ENCODE results near the gene RINL.

RINL gene

DNA sequence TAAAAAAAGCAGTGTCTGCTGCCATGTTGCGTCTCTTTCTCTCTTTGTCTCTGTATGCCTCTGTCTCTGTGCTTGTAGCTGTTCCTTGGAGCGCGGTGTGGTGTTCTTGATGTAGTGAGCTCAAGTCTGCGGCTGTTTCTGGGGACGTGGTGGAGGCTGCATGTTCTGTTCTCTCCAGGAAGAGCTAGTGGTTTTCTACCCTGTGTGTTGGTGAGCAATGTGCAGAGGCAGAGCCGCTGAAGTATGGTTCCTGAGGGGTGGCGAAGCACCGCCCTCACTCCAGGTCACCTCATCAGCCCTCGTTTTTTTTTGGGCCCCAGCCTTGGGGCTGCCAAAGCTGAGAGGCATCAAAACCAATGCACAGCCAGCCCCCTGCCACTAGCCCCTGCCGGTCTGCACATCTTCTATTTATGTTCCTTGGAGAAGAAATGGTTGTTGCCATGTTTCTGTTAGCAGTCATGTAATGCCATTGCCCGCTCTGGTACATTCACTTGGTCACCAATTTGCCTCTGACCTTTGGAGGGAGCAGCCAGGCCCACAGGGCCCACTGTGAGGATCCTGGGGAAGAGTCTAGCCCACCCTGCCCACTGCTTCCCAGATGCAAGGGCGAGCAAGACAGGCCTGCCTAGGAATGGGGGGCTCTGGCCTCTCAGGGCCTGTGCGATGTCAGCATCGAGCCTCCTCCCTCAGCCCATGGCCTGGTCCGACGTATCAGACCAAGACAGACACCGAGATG lies 35.5 kb downstream of the RINL start:
- Histone ChIP-seq H3K9me3 (ENCODE audit: control insufficient read depth, low read length) (no peaks in the 10 kb centered on the region), H3K4me1 (ENCODE audit: control insufficient read depth, insufficient read depth, low read length, poor library complexity, severe bottlenecking) (peaks cover 50% of the 10 kb centered on the region), H3K27ac (ENCODE audit: insufficient read depth, low read length, poor library complexity, severe bottlenecking) (peak overlapping the region; percentile 61), H3K36me3 (ENCODE audit: control insufficient read depth, insufficient read depth, low read length) (peaks cover 88% of the 10 kb centered on the region), H3K4me3 (ENCODE audit: insufficient read depth, low read depth, low read length, poor library complexity, severe bottlenecking) (no peak overlapping the region), H3K27me3 (replicated peaks; ENCODE audit: control insufficient read depth, insufficient read depth, low read length, poor library complexity, severe bottlenecking) (no peaks in the 10 kb centered on the region)
- DNase-seq = peak; percentile 42 to 58 (median 43)

DNA sequence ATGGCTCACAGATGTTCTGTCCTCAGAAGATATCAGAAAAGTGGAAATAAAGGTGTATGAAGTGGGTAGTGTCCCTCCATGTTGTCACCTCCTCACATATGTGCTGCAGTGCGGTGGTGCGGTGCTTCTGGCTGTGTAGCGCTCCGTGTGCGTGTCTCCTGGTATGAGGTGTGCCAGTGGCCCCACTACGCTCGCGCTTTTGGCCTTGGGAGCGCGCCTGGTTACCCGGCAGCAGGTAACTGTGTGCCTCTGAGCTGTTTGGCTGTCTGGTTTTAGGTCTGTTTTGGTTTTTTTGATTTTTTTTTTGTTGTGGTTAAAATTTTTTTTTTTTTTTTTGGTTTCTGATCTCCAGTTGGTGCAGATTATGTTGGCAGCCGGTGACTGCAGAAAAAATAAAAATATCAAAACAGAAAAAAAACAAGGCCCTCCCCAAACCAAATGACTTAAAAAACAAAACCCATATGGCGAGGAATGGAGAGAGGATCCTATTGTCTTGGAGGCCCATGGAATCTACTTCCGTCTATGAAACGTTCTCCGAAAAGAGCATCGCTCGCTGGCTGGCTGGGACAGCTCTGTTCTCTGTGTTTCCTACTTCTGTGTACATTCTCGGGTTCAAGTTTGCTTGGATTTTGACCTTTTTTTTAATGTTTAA lies 36.2 kb downstream of the RINL start:
- H3K27me3 ChIP-seq (replicated peaks; ENCODE audit: control insufficient read depth, insufficient read depth, low read length, poor library complexity, severe bottlenecking) = no peaks in the 10 kb centered on the region
- H3K9me3 ChIP-seq (ENCODE audit: control insufficient read depth, low read length) = no peaks in the 10 kb centered on the region
- H3K36me3 ChIP-seq (ENCODE audit: control insufficient read depth, insufficient read depth, low read length) = peaks cover 88% of the 10 kb centered on the region
- peak; percentile 53 to 64 (median 63) for DNase-seq
- peak overlapping the region; percentile 61 for H3K27ac ChIP-seq (ENCODE audit: insufficient read depth, low read length, poor library complexity, severe bottlenecking)
- no peak overlapping the region for H3K4me3 ChIP-seq (ENCODE audit: insufficient read depth, low read depth, low read length, poor library complexity, severe bottlenecking)
- H3K4me1 ChIP-seq (ENCODE audit: control insufficient read depth, insufficient read depth, low read length, poor library complexity, severe bottlenecking) = peaks cover 43% of the 10 kb centered on the region

DNA sequence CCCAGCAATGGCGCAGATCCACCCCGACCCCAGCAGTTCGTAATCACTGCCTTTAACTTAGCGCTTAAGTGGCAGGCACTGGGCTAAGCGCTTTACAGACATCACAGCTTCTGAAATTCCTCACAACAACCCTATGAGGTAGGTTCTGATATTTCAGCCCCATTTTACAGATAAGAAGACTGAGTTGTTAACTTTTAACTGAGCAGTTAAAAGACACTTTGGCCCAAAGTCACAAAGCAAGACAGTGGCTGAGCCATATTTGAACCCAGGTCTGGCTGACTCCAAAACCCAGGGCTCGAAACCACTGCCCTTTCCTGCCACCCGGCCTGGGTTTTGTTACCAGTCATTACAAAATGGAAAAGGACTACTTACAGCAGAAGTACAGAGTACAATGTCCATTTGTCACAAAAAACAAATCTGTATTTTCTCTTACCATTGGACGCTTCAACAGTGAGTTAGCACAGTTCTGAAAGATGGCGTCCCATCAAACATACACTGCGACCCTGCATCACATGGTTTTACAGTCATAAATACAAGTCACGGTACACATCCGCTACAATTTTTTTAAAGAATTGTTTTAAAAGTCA lies 36.8 kb downstream of the RINL start:
- DNase-seq = no peak
- H3K4me1 ChIP-seq (ENCODE audit: control insufficient read depth, insufficient read depth, low read length, poor library complexity, severe bottlenecking) = peaks cover 42% of the 10 kb centered on the region
- no peaks in the 10 kb centered on the region for H3K9me3 ChIP-seq (ENCODE audit: control insufficient read depth, low read length)
- peak overlapping the region; percentile 59 for H3K27ac ChIP-seq (ENCODE audit: insufficient read depth, low read length, poor library complexity, severe bottlenecking)
- H3K27me3 ChIP-seq (replicated peaks; ENCODE audit: control insufficient read depth, insufficient read depth, low read length, poor library complexity, severe bottlenecking) = no peaks in the 10 kb centered on the region
- peaks cover 88% of the 10 kb centered on the region for H3K36me3 ChIP-seq (ENCODE audit: control insufficient read depth, insufficient read depth, low read length)
- H3K4me3 ChIP-seq (ENCODE audit: insufficient read depth, low read depth, low read length, poor library complexity, severe bottlenecking) = no peak overlapping the region

DNA sequence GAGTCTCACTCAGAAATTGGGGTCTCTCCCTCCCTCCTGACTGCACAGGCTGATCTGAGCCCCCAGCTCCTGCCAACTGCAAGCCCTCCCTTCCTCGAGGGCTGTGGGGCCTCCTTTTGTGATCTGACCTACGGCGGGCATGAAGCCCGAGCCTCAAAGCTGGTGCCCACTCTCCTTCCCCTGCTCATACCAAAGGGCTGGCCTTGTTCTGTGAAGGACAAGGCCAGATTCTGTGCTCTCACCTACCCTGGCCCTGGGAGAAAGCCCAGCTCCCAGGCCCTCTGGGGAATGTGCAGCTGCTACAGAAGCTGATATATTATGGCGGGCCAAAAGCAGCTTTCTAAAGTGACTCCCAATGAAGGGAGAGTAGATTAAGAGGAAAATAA lies 37.5 kb downstream of the RINL start:
- no peak for DNase-seq
- Histone ChIP-seq H3K36me3 (ENCODE audit: control insufficient read depth, insufficient read depth, low read length) (peaks cover 87% of the 10 kb centered on the region), H3K4me1 (ENCODE audit: control insufficient read depth, insufficient read depth, low read length, poor library complexity, severe bottlenecking) (peaks cover 40% of the 10 kb centered on the region), H3K27me3 (replicated peaks; ENCODE audit: control insufficient read depth, insufficient read depth, low read length, poor library complexity, severe bottlenecking) (no peaks in the 10 kb centered on the region), H3K9me3 (ENCODE audit: control insufficient read depth, low read length) (no peaks in the 10 kb centered on the region), H3K4me3 (ENCODE audit: insufficient read depth, low read depth, low read length, poor library complexity, severe bottlenecking) (no peak overlapping the region), H3K27ac (ENCODE audit: insufficient read depth, low read length, poor library complexity, severe bottlenecking) (peak overlapping the region; percentile 59)

DNA sequence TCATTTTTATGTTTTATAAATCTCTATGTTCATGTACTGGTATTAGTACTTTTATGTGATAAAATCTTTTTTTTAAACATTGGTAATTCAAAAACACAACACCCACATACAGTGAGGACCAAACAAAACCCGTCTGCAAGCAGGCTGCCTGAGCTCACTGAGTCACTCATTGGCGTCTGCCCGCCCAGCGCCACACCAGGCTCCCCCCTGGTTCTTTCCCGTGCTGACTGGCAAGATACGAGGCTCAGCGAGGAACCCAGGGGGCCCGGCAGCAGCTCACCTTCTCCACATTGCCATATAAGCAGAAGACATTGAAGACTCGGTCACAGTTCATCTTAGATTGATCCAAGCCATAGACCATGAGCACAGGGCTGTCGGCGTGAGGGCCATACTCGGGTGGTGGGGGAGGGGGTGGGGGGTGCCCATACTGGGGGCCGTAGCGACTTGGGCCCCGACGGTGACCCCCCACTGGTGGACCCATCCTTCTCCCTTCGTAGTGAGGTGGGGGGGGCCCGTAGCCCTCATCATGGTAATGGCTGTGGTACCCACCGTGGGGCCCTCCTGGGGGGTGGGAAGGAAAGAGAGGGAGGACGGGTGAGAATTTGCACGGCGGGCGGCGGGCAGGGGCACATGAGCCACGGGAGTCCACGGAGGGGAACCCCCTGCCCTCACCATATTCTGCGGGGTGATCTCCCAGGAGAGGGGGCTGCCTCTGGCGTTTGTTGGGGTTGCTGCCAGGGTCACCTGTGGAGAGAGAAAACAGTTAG lies 38.1 kb downstream of the RINL start:
- no peaks in the 10 kb centered on the region for H3K27me3 ChIP-seq (replicated peaks; ENCODE audit: control insufficient read depth, insufficient read depth, low read length, poor library complexity, severe bottlenecking)
- no peak overlapping the region for H3K4me3 ChIP-seq (ENCODE audit: insufficient read depth, low read depth, low read length, poor library complexity, severe bottlenecking)
- H3K27ac ChIP-seq (ENCODE audit: insufficient read depth, low read length, poor library complexity, severe bottlenecking) = no peak overlapping the region
- H3K4me1 ChIP-seq (ENCODE audit: control insufficient read depth, insufficient read depth, low read length, poor library complexity, severe bottlenecking) = peaks cover 40% of the 10 kb centered on the region
- H3K36me3 ChIP-seq (ENCODE audit: control insufficient read depth, insufficient read depth, low read length) = peaks cover 83% of the 10 kb centered on the region
- no peaks in the 10 kb centered on the region for H3K9me3 ChIP-seq (ENCODE audit: control insufficient read depth, low read length)
- DNase-seq = no peak

DNA sequence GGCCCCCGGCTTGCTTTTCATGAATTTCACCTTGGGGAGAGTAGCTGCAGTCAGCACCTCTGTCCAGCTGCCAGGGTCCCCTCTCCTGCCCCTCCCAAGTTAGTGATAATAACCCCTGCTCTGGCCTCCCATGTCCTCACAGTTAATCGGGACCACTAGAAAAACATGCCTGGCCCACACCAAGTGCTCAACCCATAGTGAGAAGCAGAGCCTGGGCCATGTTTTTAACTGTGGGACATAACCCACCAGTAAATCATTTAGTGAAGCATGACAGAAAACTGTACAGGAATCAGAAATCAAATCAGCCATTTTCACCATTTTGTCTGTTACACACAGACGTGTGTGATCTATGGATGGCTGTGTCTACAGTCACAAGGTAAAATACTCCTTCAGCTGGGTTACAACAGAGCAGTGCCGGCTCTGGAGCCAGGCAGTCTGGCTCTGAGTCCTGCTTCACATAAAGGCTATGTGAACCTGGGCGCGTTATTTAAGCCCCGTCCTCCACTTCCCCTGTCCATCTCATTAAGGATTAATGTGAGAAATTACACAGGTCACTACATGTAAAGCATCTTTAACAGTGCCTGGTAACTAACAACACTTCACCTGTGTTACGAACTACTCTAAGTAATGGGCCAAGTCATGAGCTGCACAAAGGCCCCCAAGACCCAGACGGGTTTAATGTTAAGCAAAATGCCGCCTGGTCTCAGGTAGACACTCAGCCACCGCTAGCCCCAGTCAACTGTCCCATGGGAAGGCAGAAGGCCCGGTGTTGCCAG lies 38.9 kb downstream of the RINL start:
- no peak overlapping the region for H3K27ac ChIP-seq (ENCODE audit: insufficient read depth, low read length, poor library complexity, severe bottlenecking)
- peaks cover 32% of the 10 kb centered on the region for H3K4me1 ChIP-seq (ENCODE audit: control insufficient read depth, insufficient read depth, low read length, poor library complexity, severe bottlenecking)
- no peaks in the 10 kb centered on the region for H3K9me3 ChIP-seq (ENCODE audit: control insufficient read depth, low read length)
- no peak overlapping the region for H3K4me3 ChIP-seq (ENCODE audit: insufficient read depth, low read depth, low read length, poor library complexity, severe bottlenecking)
- H3K27me3 ChIP-seq (replicated peaks; ENCODE audit: control insufficient read depth, insufficient read depth, low read length, poor library complexity, severe bottlenecking) = no peaks in the 10 kb centered on the region
- DNase-seq = no peak
- H3K36me3 ChIP-seq (ENCODE audit: control insufficient read depth, insufficient read depth, low read length) = peaks cover 75% of the 10 kb centered on the region

DNA sequence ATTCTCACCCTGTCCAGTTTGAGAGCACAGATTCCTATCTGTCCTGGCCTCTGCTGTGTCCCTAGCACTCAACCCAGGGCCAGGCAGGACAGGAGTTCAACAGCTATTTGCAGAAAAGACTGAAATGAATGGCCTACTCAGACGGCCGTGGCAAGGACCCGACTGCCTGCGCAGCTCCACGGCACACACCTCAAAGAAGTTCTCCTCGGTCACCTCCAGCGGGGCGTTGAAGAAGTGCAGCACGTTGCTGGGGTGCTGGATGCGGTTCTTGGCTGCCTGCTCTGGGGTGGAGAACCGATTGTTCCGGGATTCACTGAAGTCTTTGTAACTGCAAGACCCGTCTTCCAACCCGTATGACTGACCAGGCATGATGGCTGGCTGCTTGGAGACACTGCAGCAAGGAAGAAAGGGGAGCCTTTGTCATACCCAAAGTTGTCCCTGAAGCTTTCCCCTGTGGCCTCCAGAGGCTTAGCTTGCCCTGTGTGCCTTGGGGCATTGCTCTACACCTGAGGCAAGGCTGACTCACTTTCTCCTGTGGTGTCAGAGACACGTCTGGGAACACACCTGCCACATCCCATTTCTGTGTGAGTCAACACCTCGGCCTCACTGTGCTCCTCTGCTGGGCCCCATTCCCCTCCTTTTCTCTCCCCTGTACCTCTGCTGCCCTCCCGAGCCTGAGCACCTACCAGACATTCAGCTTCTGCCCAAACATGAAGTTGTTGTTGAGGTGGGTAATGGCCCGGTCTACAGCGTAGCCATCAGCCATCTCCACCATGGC lies 39.7 kb downstream of the RINL start:
- Histone ChIP-seq H3K4me3 (ENCODE audit: insufficient read depth, low read depth, low read length, poor library complexity, severe bottlenecking) (no peak overlapping the region), H3K27me3 (replicated peaks; ENCODE audit: control insufficient read depth, insufficient read depth, low read length, poor library complexity, severe bottlenecking) (no peaks in the 10 kb centered on the region), H3K9me3 (ENCODE audit: control insufficient read depth, low read length) (no peaks in the 10 kb centered on the region), H3K36me3 (ENCODE audit: control insufficient read depth, insufficient read depth, low read length) (peaks cover 67% of the 10 kb centered on the region), H3K4me1 (ENCODE audit: control insufficient read depth, insufficient read depth, low read length, poor library complexity, severe bottlenecking) (peaks cover 24% of the 10 kb centered on the region), H3K27ac (ENCODE audit: insufficient read depth, low read length, poor library complexity, severe bottlenecking) (peak overlapping the region; percentile 14)
- no peak for DNase-seq

DNA sequence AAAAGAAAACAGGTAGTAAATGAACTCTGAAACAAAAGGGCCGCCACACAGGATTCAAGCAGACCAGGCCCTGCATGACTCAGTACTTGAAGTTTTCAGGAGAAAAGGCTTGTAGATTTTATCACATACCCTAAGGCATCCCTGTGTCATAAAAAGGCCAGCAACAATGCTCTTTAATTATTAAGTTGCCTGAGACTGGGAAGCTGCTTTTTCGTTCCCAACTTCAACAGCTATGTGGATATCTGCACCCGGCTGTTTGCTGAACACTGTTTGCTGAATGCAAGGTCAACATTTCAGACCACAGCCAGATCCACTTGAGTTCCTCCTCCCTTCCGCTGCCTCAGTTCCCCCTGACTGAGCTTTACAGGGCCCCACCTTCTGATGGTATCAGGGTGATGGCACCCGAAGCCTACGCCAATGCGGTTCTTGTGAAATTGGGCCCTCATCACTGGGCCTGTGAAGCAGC lies 40.4 kb downstream of the RINL start:
- Histone ChIP-seq H3K27me3 (replicated peaks; ENCODE audit: control insufficient read depth, insufficient read depth, low read length, poor library complexity, severe bottlenecking) (no peaks in the 10 kb centered on the region), H3K4me3 (ENCODE audit: insufficient read depth, low read depth, low read length, poor library complexity, severe bottlenecking) (no peak overlapping the region), H3K27ac (ENCODE audit: insufficient read depth, low read length, poor library complexity, severe bottlenecking) (no peak overlapping the region), H3K9me3 (ENCODE audit: control insufficient read depth, low read length) (no peaks in the 10 kb centered on the region), H3K36me3 (ENCODE audit: control insufficient read depth, insufficient read depth, low read length) (peaks cover 60% of the 10 kb centered on the region), H3K4me1 (ENCODE audit: control insufficient read depth, insufficient read depth, low read length, poor library complexity, severe bottlenecking) (peaks cover 17% of the 10 kb centered on the region)
- DNase-seq = no peak

Data from effector memory CD4-positive, alpha-beta T cell (primary cell).